ENCODE data around the gene ZBP1. TPM values are rescaled to one million over a fixed set of nuclear protein-coding genes. Genes with fewer than 3 reads are reported as not detected.
"Not testable (repeated sequence)": the region's sequence is repeated elsewhere in the genome, so short reads cannot be mapped to it uniquely, and the experiment has no call there.

The ZBP1 gene
- total RNA-seq, 1 donor from 2014 or later = not detected

DNA sequence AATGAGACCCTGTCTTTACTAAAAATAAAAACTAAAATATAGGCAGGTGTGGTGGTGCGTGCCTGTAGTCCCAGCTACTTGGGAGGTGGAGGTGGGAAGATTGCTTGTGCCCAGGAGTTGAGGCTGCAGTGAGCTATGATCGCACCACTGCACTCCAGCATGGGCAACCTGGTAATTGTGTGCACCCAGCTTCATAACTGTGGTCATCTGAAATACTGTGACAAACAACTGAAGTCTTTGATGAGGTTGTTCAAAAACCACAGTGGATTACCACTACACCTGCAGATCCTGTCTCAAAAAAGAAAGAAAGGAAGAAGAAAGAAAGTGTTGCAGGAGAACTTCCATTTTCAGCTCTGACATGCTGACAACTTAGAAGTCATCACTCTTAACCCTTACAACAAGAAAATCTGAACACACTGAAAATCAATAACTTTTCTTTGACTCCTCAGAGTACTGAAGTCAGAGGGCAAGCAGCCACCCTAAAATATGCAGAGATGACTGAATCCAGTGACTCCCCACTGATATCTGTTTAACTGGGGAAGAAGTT, 13.8 kb upstream of the ZBP1 start:
- no peak overlapping the region for H3K4me3 ChIP-seq (ENCODE audit: low read depth, low read length)
- no peak for DNase-seq (ENCODE audit: low read depth)
- TF ChIP-seq, protein P1, sequence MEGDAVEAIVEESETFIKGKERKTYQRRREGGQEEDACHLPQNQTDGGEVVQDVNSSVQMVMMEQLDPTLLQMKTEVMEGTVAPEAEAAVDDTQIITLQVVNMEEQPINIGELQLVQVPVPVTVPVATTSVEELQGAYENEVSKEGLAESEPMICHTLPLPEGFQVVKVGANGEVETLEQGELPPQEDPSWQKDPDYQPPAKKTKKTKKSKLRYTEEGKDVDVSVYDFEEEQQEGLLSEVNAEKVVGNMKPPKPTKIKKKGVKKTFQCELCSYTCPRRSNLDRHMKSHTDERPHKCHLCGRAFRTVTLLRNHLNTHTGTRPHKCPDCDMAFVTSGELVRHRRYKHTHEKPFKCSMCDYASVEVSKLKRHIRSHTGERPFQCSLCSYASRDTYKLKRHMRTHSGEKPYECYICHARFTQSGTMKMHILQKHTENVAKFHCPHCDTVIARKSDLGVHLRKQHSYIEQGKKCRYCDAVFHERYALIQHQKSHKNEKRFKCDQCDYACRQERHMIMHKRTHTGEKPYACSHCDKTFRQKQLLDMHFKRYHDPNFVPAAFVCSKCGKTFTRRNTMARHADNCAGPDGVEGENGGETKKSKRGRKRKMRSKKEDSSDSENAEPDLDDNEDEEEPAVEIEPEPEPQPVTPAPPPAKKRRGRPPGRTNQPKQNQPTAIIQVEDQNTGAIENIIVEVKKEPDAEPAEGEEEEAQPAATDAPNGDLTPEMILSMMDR (conservative IDR thresholded peaks at IDR 0.05; ENCODE audit: low read depth, low read length) = no peak

DNA sequence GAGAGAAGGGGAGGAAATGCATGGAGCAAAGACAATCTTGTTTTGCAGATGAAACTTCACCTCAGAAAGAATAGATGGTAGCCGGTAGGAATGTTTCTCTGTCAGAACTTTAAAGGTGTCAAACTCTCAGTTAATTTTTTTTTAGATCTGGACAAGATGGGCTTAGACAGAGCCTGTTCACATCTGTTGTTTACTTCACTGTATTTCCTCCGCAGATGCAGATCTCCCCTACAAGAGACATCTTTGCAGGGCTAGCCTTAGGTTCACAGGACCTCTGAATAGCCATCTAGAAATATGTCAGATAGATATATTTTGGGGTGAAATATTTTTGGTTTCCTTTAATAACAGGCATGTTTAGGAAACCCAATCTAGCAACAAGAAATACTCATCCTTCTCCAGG, 12.1 kb upstream of the ZBP1 start:
- TF ChIP-seq, protein P1 (conservative IDR thresholded peaks at IDR 0.05; ENCODE audit: low read depth, low read length) = no peak
- no peak for DNase-seq (ENCODE audit: low read depth)
- H3K4me3 ChIP-seq (ENCODE audit: low read depth, low read length) = no peak overlapping the region

DNA sequence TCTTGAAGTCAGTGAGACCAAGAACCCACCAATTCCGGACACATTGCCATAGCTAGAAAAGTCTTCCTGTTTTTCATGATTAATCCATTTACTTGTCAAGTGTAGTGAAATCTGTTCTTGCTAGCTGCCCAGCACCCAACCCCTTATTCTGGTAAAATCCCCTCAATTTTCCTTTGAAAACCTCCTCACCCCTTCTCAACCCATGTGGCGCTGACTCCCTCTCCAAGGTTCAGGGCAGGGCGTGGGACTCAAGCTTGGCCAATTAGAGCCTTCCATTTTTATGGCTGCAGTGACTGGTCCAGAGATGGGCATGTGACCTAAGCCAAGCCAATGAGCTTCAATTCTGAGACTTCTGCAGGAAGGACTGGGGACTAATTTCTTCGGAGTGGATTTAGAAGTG, 9.8 kb upstream of the ZBP1 start:
- no peak for DNase-seq (ENCODE audit: low read depth)
- no peak overlapping the region for H3K4me3 ChIP-seq (ENCODE audit: low read depth, low read length)
- TF ChIP-seq, protein P1 (conservative IDR thresholded peaks at IDR 0.05; ENCODE audit: low read depth, low read length) = no peak

DNA sequence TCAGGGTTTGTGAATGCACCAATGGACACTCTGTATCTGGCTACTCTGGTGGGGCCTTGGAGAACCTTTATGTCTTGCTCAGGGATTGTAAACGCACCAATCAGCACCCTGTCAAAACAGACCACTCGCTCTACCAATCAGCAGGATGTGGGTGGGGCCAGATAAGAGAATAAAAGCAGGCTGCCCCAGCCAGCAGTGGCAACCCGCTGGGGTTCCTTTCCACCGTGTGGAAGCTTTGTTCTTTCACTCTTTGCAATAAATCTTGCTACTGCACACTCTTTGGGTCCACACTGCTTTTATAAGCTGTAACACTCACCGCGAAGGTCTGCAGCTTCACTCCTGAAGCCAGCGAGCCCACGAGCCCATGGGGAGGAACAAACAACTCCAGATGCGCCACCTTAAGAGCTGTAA, 9.3 kb upstream of the ZBP1 start:
- not testable (repeated sequence) for H3K4me3 ChIP-seq (ENCODE audit: low read depth, low read length); DNase-seq (ENCODE audit: low read depth)

DNA sequence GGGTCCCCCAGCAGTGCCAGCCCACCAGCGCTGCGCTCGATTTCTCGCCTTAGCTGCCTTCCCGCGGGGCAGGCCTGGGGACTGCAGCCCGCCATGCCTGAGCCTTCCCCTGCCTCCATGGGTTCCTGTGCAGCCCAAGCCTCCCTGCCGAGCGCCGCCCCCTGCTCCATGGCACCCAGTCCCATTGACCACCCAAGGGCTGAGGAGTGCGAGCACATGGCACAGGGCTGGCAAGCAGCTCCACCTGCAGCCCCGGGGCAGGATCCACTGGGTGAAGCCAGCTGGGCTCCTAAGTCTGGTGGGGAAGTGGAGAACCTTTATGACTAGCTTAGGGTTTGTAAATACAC, 8.7 kb upstream of the ZBP1 start:
- not testable (repeated sequence) for H3K4me3 ChIP-seq (ENCODE audit: low read depth, low read length); DNase-seq (ENCODE audit: low read depth)

DNA sequence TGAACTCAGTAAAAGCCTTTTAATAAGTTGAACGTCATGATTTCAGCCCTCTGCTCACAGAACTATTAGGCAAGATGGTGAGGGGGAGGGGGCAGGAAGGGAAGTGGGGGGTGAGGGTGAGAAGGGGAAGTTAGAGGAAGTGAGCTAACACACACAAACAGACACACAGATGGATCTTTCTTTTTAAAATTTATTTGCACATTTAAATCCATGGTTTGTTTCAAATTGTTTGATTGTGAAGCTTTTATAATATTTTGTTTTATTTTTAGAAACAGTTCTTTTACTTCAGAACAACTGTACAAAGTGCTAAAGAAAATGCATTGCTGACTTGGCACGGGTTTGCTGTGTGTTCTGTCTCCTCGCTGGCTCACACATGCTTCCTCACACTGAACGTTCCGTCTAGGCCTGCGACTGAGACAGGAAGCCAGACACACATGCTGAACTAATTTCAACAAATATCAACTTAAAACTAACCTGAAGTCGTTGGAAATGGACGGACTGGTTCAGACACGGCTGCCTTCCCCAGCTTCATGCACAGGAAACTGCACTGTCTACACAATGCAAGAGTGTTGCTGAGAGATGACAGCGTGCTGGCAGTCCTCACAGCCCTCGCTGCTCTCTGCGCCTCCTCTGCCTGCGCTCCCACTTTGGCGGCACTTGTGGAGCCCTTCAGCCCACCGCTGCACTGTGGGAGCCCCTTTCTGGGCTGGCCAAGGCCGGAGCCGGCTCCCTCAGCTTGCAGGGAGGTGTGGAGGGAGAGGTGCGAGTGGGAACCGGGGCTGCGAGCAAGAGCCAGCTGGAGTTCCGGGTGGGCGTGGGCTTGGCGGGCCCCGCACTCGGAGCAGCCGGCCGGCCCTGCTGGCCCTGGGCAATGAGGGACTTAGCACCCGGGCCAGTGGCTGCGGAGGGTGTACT, 8.1 kb upstream of the ZBP1 start:
- DNase-seq (ENCODE audit: low read depth) = no peak
- TF ChIP-seq, protein P1 (conservative IDR thresholded peaks at IDR 0.05; ENCODE audit: low read depth, low read length) = no peak
- H3K4me3 ChIP-seq (ENCODE audit: low read depth, low read length) = no peak overlapping the region

DNA sequence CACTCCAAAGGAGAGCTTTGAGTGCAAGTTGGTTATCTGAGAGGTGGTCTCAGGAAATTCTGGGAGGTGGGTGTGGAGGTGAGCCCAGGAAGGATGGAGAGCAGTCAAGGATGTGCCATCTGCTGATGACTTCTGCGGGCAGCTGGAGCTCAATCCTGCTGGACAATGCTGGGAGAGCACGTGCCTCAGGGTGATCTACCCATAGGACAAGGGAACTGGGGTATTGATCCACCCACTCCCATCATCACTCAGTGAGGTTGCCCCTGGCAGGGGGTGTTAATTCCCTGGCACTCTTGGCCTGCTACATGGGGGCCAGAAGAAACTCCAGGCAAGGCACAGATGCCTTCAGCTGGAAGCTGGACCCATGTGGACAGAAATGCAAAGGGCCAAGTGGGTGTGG, 7.1 kb upstream of the ZBP1 start:
- TF ChIP-seq, protein P1 (conservative IDR thresholded peaks at IDR 0.05; ENCODE audit: low read depth, low read length) = no peak
- DNase-seq (ENCODE audit: low read depth) = no peak
- H3K4me3 ChIP-seq (ENCODE audit: low read depth, low read length) = no peak overlapping the region

DNA sequence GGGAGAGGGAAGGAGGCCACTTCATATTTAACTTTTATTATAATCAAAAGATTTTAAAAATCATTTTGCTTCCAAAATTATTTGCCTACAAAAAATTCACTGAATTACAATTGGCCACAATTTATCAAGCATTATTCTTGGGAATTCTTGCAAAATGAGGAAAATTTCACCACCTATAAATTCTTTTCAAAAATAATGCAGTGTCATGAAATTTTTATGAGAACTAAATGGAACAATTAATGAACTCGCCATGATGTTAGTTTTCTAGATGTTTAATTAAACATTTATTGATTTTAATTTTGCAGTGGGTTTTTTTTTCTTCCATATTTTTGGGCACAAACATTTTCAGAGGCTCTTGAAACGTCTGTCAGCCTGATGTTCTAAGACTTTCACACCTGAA, 5.8 kb upstream of the ZBP1 start:
- DNase-seq (ENCODE audit: low read depth) = no peak
- TF ChIP-seq, protein P1 (conservative IDR thresholded peaks at IDR 0.05; ENCODE audit: low read depth, low read length) = no peak
- no peak overlapping the region for H3K4me3 ChIP-seq (ENCODE audit: low read depth, low read length)

Measured in epithelial cell of proximal tubule (primary cell).